ENCODE measurements around the gene ZBTB20.

ZBTB20 gene

DNA sequence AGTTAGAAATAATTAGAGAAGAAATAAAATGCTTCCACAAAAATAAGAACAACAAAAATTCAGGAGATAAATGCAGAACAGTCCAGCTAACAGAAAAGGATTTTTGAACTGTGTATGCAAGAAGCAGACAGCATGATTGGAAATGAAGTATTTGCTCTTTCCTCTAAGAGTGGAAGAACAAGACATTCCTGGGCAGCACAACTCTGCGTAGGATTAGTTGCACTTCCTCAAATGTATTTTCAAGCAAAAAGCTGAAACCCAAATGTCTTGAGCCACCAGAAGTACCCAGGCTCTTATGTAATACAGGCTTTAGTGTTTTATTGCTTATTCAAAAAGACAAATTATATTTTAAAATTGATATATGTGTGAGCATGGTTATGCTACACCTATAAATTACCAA is 127.2 kb downstream of the ZBTB20 start:
- no peak for DNase-seq (ENCODE audit: low spot score)

- DNase-seq (ENCODE audit: low spot score): no peak
Observed at GRCh38 chr3:115018694-115019093, 128.4 kb downstream of the ZBTB20 start.

DNA sequence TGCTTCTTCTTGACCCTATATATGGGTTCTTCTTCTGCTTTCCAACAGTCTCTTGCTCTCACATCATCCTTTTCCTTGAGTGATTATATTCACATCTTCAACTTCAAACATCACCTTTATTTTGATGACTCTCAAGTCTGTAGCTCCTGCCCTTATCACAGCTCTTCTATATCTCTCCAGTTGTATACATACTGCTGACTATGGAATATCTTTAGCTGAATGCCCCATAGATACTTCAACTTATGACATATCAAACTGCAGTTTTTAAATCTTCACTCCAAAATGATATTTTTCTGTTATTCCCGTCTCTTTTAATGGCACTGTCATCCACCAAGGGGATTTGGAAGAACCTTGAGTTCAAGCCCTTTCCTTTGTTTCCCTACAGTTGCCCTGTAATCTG is 139.1 kb downstream of the ZBTB20 start:
- DNase-seq (ENCODE audit: low spot score): no peak

DNA sequence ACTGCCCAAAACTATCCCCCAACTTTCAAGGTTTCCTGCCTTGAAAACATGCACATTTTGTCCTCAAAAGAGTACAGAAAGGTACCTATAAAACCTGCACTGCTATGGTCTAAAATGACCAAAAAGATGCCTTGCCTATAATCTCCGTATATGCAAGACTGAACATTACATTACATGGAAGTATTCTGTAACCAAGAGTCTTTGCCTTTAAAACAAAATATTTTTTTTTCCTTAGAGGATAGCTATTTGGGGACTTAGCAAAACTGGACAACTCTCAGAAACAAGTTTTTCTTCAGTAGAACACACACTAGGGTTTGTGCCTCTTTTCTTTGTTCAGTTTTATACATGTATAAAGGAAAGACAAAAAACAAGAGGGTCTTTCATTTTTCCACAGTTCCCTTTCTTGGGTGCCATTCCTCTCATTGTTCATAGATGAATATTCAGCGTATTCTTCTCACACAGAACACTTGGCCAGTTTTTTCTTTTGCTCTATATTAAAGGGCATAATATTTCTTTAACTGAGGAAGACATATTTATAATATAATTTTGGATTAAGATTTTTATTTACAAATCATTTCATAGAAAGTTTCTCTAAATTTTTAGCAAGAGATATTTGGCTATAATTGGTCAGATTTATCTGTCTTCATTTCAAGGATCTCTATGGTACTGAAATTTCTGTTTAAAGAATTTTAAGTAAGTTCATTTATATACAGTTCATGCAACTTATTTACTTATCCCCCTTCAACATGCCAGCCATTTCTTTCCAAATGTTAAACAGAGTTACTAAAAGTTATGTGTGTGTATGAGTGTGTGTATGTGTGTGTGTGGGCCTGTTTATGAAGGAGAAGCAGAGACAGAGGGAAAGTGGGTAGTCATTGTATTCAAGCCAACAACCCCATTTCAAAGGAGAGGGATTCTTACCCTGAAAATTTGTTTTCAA is 142.6 kb downstream of the ZBTB20 start:
- no peak for DNase-seq (ENCODE audit: low spot score)

DNA sequence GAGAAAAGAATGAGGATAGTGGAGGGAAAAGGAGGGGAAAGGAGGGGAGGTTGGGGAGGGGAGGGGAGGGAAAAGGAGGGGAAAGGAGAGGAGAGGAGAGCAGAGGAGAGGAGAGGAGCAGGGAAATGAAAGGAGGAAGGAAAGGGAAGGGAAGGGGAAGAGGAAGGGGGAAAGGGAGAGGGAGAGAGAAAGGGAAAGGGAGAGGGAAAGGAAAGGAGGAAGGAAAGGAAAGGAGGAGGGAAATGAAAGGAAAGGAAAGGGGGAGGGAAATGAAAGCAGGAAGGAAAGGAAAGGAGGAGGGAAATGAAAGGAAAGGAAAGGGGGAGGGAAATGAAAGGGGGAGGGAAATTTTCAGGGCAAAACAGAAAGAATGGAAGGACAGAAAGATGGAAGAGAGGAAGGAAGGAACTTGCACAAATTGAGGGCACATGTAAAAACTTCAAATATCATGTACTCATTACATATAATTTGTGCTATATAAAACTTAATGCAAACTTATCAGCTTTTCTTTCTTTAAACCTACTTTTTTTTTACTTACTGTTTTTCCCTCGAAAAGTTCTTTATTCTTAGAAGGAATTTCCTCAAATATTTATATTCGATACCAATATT is 148.0 kb downstream of the ZBTB20 start:
- no peak for DNase-seq (ENCODE audit: low spot score)

GRCh38 chr3:114994554-114995341 is 152.3 kb downstream of the ZBTB20 start:
- no peak for DNase-seq (ENCODE audit: low spot score)

- no peak for DNase-seq (ENCODE audit: low spot score)
Observed at GRCh38 chr3:114985776-114986175, 161.3 kb downstream of the ZBTB20 start.

DNA sequence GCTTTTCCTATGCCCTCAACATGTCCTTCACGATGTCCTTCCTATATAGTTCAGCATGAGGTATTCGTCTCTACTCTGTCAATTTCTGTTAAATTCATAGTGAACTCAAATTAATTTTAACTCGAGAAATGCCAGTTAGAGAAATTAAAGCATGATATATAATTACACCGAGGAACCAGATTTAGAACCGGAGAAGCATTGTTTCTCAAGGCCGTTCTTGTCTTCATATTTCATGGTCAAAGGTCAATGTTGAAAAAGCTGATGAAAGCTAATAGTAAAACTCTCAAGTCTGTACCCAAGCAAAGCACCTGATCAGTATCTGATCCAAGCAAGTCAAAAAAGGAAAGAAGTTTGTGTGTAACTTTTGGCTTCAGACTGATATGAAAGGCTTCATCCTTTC is 163.8 kb downstream of the ZBTB20 start:
- no peak for DNase-seq (ENCODE audit: low spot score)

DNA sequence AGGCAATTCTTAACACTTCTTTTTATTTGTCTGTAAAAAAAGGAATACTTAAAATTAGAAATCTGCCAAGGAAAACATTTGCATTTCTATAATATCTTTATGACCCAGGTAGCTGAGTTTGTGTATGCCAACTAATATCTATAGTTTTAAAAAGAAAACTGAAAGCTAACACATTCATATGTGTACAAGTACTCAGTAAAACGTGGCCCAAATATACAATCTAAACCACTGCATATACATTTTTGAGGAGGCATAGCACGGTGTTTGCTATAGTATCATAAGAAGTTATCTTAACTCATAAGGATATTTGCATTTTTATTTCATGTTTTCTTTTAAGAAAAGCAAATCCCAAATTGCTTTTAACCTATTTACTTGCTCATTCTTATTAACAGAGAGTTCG is 172.7 kb downstream of the ZBTB20 start:
- no peak for DNase-seq (ENCODE audit: low spot score)

GRCh38 chr3:114973536-114973935 is 173.6 kb downstream of the ZBTB20 start:
- no peak for DNase-seq (ENCODE audit: low spot score)

- no peak for DNase-seq (ENCODE audit: low spot score)
Observed at GRCh38 chr3:114967168-114967567, 179.9 kb downstream of the ZBTB20 start.

DNA sequence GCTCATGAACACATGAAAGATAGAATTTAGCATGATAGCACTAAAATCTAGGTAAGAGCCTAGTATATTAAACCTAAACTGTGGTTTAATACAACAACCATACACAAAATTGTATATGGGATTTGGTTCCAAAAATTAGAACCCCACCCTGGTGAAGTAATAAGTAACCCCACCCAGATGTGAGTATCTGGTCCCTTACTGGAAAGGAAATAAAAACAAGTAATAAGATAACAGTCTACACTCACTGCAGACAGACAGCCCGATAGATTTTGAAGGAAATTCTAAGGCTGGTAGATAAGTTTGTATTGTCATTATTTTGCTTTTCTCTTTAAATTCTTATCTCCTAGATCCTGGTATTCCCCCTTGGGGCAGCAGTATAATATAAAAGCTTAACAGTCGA is 184.9 kb downstream of the ZBTB20 start:
- DNase-seq (ENCODE audit: low spot score): no peak

DNA sequence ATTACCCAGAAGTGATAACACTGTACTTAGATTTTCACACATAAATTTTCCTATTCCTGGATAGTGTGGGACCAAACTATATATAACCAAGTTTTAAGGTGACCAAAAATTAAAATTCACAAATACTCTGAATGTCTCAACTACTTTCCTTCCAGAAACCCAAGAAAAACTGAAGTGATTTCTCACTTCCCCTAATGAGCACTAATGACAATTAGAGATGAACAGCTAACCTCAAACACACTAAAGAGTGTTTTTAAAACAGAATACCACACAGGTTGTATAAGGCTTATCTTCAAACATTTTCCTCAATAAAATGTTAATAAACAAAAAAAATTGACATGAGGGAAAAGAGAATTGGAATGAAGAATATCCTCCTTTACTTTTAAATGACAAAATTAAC is 188.2 kb downstream of the ZBTB20 start:
- no peak for DNase-seq (ENCODE audit: low spot score)

DNA sequence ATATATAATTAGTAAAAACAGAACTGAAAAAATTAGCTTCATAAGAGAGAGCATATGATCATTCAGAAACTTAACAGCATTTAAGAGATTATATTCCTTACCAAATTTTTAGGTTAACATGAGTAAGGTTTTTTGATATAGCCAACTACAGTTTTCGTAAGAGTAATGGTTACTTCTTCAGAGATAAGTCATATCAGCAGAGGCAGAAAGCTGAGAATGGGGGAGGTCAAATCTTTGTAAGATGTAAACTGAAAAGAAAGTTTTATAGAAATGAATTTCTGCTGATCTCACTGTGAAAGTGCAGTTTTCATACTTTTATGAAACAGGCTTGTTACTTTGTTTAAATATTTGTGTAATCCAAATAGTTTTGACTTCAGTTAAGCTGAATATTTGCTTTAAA is 193.3 kb downstream of the ZBTB20 start:
- DNase-seq (ENCODE audit: low spot score): no peak

- no peak for DNase-seq (ENCODE audit: low spot score)
Observed at GRCh38 chr3:114953215-114953799, 193.8 kb downstream of the ZBTB20 start.

- DNase-seq (ENCODE audit: low spot score): no peak
Observed at GRCh38 chr3:114942773-114943172, 204.3 kb downstream of the ZBTB20 start.

DNA sequence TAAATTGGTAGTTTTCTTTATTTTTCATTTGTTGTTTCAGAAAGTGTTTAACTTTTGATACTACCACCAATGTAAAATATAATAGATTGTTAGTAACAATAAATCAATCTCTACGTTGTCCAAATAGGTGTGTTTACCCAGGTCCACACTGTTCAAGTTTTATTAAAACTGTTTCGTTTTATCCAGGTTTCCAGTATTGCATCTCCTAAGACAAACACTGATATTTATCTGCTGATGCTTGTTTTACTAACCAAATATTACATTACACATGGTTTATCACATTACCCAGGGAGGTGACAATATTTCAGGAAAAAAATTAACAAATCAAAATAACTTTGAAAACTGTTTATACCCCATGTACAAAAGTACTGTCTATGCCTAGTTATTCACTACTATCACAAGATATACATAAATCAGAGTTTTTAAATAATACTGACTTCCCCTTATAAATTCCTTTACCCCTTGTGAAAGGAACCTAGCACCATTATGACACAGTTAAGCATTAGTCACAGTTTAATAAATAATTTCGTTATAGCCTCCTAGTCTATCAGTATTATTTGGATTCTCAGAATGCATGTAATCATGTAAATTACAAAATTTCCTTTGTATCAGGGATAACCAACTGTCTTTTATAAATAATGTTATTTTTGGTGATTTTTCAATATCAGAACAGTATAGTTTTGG is 205.3 kb downstream of the ZBTB20 start:
- peak; percentile 32 for DNase-seq (ENCODE audit: low spot score)

DNA sequence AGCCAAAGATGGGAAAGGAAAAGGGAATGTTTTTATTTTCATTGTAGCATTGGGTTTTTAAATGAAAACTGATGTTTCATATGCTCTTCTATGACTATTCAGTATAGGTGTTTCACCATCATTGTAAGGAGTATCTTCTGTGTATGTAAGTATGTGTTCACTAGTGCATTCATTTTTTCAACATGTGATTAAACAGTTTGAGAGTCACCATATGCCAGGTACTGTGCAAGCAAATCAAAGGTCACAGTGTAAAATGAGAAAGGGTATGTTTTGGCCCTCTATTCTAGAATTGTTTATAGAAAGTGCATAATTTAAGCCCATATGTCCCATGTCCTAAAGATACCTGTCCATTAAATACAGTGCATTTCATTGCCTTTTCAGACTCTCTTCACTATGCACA is 207.2 kb downstream of the ZBTB20 start:
- no peak for DNase-seq (ENCODE audit: low spot score)

- peak; percentile 20 for DNase-seq (ENCODE audit: low spot score)
Observed at GRCh38 chr3:114933407-114933806, 213.7 kb downstream of the ZBTB20 start.

GRCh38 chr3:114929971-114930732 is 216.9 kb downstream of the ZBTB20 start:
- no peak for DNase-seq (ENCODE audit: low spot score)

Data from kidney tubule cell (primary cell).